Endothelial cell of umbilical vein (primary cell): ENCODE results near the gene KCNQ5.

ENCODE experiments used
- CTCF ChIP-seq, 2 donors: IDR thresholded peaks; 1 replicate in 1 of 2; 2 replicates in 1 of 2; pipeline ENCODE4 v1.5.1; 2011; ENCODE audit warnings: low read length in 2 of 2, mild to moderate bottlenecking in 2 of 2, moderate library complexity in 2 of 2, control low read depth in 1 of 2, inconsistent platforms in 1 of 2, low read depth in 1 of 2; ENCODE audit not compliant: insufficient read depth in 1 of 2; ENCODE audit errors: extremely low read depth in 1 of 2
- POLR2A ChIP-seq: IDR thresholded peaks from 2 replicates; pipeline ENCODE4 v1.6.1; 2012; ENCODE audit warnings: low read depth, mild to moderate bottlenecking, control low read depth, low read length

- no peak for TF ChIP-seq CTCF (IDR thresholded peaks at IDR 0.05; ENCODE audit: extremely low read depth in 1 of 2, insufficient read depth in 1 of 2, low read depth in 1 of 2, low read length in 2 of 2)
- TF ChIP-seq POLR2A = no peak
Observed at GRCh38 chr6:73086726-73087125, 464.9 kb downstream of the KCNQ5 start.
